ENCODE data around the gene DNAJC1. TPM values are rescaled to one million over a fixed set of nuclear protein-coding genes. Genes with fewer than 3 reads are reported as not detected.

Gene DNAJC1
- total RNA-seq, 2 donors from 2014 or later, result 27.4 to 33.8 TPM

GRCh38 chr10:21803374-21803773, 200.2 kb downstream of the DNAJC1 start:
- Histone ChIP-seq H3K36me3 (no peaks in the 10 kb centered on the region), H3K9ac (ENCODE audit: low read depth in 2 of 2, low read length in 2 of 2) (no peak overlapping the region), H3K9me3 (no peaks in the 10 kb centered on the region), H3K27ac (no peak overlapping the region), H3K27me3 (no peaks in the 10 kb centered on the region), H3K4me1 (no peaks in the 10 kb centered on the region), H3K4me3 (no peak overlapping the region)
- intact Hi-C loops (cut with DNase I), result no loop called here
- no peak for TF ChIP-seq CTCF (IDR thresholded peaks at IDR 0.05)
- no peak for DNase-seq

GRCh38 chr10:21801609-21802008, 201.9 kb downstream of the DNAJC1 start:
- no peak overlapping the region for H3K27ac ChIP-seq
- H3K36me3 ChIP-seq, result no peaks in the 10 kb centered on the region
- H3K4me1 ChIP-seq, result no peaks in the 10 kb centered on the region
- H3K9ac ChIP-seq (ENCODE audit: low read depth in 2 of 2, low read length in 2 of 2), result no peak overlapping the region
- H3K9me3 ChIP-seq, result no peaks in the 10 kb centered on the region
- no peak for TF ChIP-seq CTCF (IDR thresholded peaks at IDR 0.05)
- intact Hi-C loops (cut with DNase I), result no loop called here
- no peak overlapping the region for H3K4me3 ChIP-seq
- DNase-seq, result no peak
- H3K27me3 ChIP-seq, result no peaks in the 10 kb centered on the region

- no peaks in the 10 kb centered on the region for H3K9me3 ChIP-seq
- H3K27ac ChIP-seq, result no peak overlapping the region
- intact Hi-C loops (cut with DNase I), result no loop called here
- no peak for DNase-seq
- no peak overlapping the region for H3K4me3 ChIP-seq
- no peaks in the 10 kb centered on the region for H3K27me3 ChIP-seq
- TF ChIP-seq CTCF (IDR thresholded peaks at IDR 0.05), result no peak
- H3K9ac ChIP-seq (ENCODE audit: low read depth in 2 of 2, low read length in 2 of 2), result no peak overlapping the region
- no peaks in the 10 kb centered on the region for H3K4me1 ChIP-seq
- H3K36me3 ChIP-seq, result no peaks in the 10 kb centered on the region
Measured at GRCh38 chr10:21797984-21798765, 205.4 kb downstream of the DNAJC1 start.

GRCh38 chr10:21797533-21797932, 206.0 kb downstream of the DNAJC1 start:
- Histone ChIP-seq H3K27me3 (no peaks in the 10 kb centered on the region), H3K4me3 (no peak overlapping the region), H3K9ac (ENCODE audit: low read depth in 2 of 2, low read length in 2 of 2) (no peak overlapping the region), H3K4me1 (no peaks in the 10 kb centered on the region), H3K27ac (no peak overlapping the region), H3K36me3 (no peaks in the 10 kb centered on the region), H3K9me3 (no peaks in the 10 kb centered on the region)
- DNase-seq, result no peak
- intact Hi-C loops (cut with DNase I), result no loop called here
- TF ChIP-seq CTCF (IDR thresholded peaks at IDR 0.05), result no peak

- Histone ChIP-seq H3K9me3 (no peaks in the 10 kb centered on the region), H3K4me3 (no peak overlapping the region), H3K36me3 (no peaks in the 10 kb centered on the region), H3K27me3 (no peaks in the 10 kb centered on the region), H3K4me1 (no peaks in the 10 kb centered on the region), H3K9ac (ENCODE audit: low read depth in 2 of 2, low read length in 2 of 2) (no peak overlapping the region), H3K27ac (no peak overlapping the region)
- no peak for DNase-seq
- no peak for TF ChIP-seq CTCF (IDR thresholded peaks at IDR 0.05)
- intact Hi-C loops (cut with DNase I), result no loop called here
Measured at GRCh38 chr10:21791276-21791675, 212.3 kb downstream of the DNAJC1 start.

All from colonic mucosa (tissue), 4 donors.